ENCODE measurements around the gene VAPB.

VAPB gene

GRCh38 chr20:58378704-58379103 lies 10.3 kb upstream of the VAPB start:
- DNase-seq, result no peak

- DNase-seq, result no peak
These were observed 7.4 kb upstream of the VAPB start for GRCh38 chr20:58381627-58382026.

- DNase-seq, result no peak
These were observed 6.9 kb upstream of the VAPB start for GRCh38 chr20:58382096-58382495.

GRCh38 chr20:58384821-58385220 lies 4.2 kb upstream of the VAPB start:
- DNase-seq, result no peak

GRCh38 chr20:58388028-58388601 lies 914 bp upstream of the VAPB start:
- no peak for DNase-seq

GRCh38 chr20:58389324-58389967 lies 417 bp downstream of the VAPB start:
- DNase-seq, result peak; percentile 40

- no peak for DNase-seq
These were observed 1.1 kb downstream of the VAPB start for GRCh38 chr20:58389968-58390658.

- DNase-seq, result no peak
These were observed 1.6 kb downstream of the VAPB start for GRCh38 chr20:58390659-58391035.

GRCh38 chr20:58392286-58392685 lies 3.3 kb downstream of the VAPB start:
- no peak for DNase-seq

- DNase-seq, result no peak
These were observed 4.3 kb downstream of the VAPB start for GRCh38 chr20:58393299-58393698.

- no peak for DNase-seq
These were observed 5.8 kb downstream of the VAPB start for GRCh38 chr20:58394801-58395200.

- no peak for DNase-seq
These were observed 6.6 kb downstream of the VAPB start for GRCh38 chr20:58395604-58396003.

- no peak for DNase-seq
These were observed 8.4 kb downstream of the VAPB start for GRCh38 chr20:58397429-58397828.

GRCh38 chr20:58398254-58398653 lies 9.2 kb downstream of the VAPB start:
- no peak for DNase-seq

GRCh38 chr20:58399926-58400325 lies 10.9 kb downstream of the VAPB start:
- no peak for DNase-seq

- no peak for DNase-seq
These were observed 12.1 kb downstream of the VAPB start for GRCh38 chr20:58401162-58401561.

GRCh38 chr20:58402305-58402704 lies 13.3 kb downstream of the VAPB start:
- no peak for DNase-seq

GRCh38 chr20:58402827-58403226 lies 13.8 kb downstream of the VAPB start:
- DNase-seq, result no peak

- DNase-seq, result no peak
These were observed 14.2 kb downstream of the VAPB start for GRCh38 chr20:58403272-58403671.

- no peak for DNase-seq
These were observed 16.7 kb downstream of the VAPB start for GRCh38 chr20:58405504-58406291.

GRCh38 chr20:58406422-58407001 lies 17.5 kb downstream of the VAPB start:
- DNase-seq, result no peak

GRCh38 chr20:58407201-58407873 lies 18.3 kb downstream of the VAPB start:
- no peak for DNase-seq
